Astrocyte (in vitro differentiated cells and primary cell): ENCODE results near the gene NPRL2. TPM values are rescaled to one million over a fixed set of nuclear protein-coding genes. Genes with fewer than 3 reads are reported as not detected.

ENCODE experiments used
- DNase-seq: peaks from one replicate; pipeline ENCODE4 v3.0.0-alpha.2; 2010; ENCODE audit warnings: low read depth
- FAIRE-seq: peaks from 2 replicates; lab custom pipeline; 2011; peaks lifted over from hg19 to GRCh38; lab: Jason Lieb, UNC
- H2AFZ ChIP-seq: 2 replicates; pipeline ENCODE4 v1.6.0; 2012; ENCODE audit warnings: low read depth, low read length, inconsistent platforms
- H3K27ac ChIP-seq: 2 replicates; pipeline ENCODE4 v1.5.1; 2011; ENCODE audit warnings: low read depth, low read length, inconsistent platforms
- H3K27me3 ChIP-seq: 2 replicates; pipeline ENCODE4 v1.6.0; 2011; ENCODE audit warnings: low read length, inconsistent platforms; ENCODE audit not compliant: insufficient read depth
- H3K36me3 ChIP-seq: 2 replicates; pipeline ENCODE4 v1.5.1; 2011; ENCODE audit warnings: low read length, inconsistent platforms; ENCODE audit not compliant: insufficient read depth
- H3K4me1 ChIP-seq: 2 replicates; pipeline ENCODE4 v1.5.1; 2011; ENCODE audit warnings: low read length, inconsistent platforms; ENCODE audit not compliant: insufficient read depth
- H3K4me2 ChIP-seq: 2 replicates; pipeline ENCODE4 v1.6.0; 2012; ENCODE audit warnings: low read length, inconsistent platforms
- H3K4me3 ChIP-seq: 2 replicates; pipeline ENCODE4 v1.5.1; 2011; ENCODE audit warnings: low read depth, mild to moderate bottlenecking, low read length, inconsistent platforms; ENCODE audit not compliant: insufficient read depth
- H3K79me2 ChIP-seq: 2 replicates; pipeline ENCODE4 v1.6.0; 2012; ENCODE audit warnings: mild to moderate bottlenecking, low read length, inconsistent platforms; ENCODE audit not compliant: insufficient read depth
- H3K9ac ChIP-seq: 2 replicates; pipeline ENCODE4 v1.6.0; 2012; ENCODE audit warnings: mild to moderate bottlenecking, low read length, inconsistent platforms
- H3K9me3 ChIP-seq: 2 replicates; pipeline ENCODE4 v1.5.1; 2012; ENCODE audit warnings: low read depth, mild to moderate bottlenecking, low read length, inconsistent platforms; ENCODE audit not compliant: insufficient read depth
- H4K20me1 ChIP-seq: 2 replicates; pipeline ENCODE4 v1.6.0; 2012; ENCODE audit warnings: low read length, inconsistent platforms; ENCODE audit not compliant: insufficient read depth
- H3K27ac Mint-ChIP-seq: one replicate; pipeline ENCODE4 v1.8.0; 2021; ENCODE audit warnings: mild to moderate bottlenecking, mixed read lengths; ENCODE audit not compliant: unreplicated experiment
- H3K27me3 Mint-ChIP-seq: one replicate; pipeline ENCODE4 v1.8.0; 2021; ENCODE audit warnings: low read depth, mixed read lengths; ENCODE audit not compliant: unreplicated experiment
- H3K36me3 Mint-ChIP-seq: one replicate; pipeline ENCODE4 v1.8.0; 2021; ENCODE audit warnings: low read depth, mixed read lengths; ENCODE audit not compliant: unreplicated experiment
- H3K4me1 Mint-ChIP-seq: one replicate; pipeline ENCODE4 v1.8.0; 2021; ENCODE audit warnings: low read depth, mixed read lengths; ENCODE audit not compliant: unreplicated experiment
- H3K4me3 Mint-ChIP-seq: one replicate; pipeline ENCODE4 v1.8.0; 2021; ENCODE audit warnings: mild to moderate bottlenecking, moderate library complexity, mixed read lengths; ENCODE audit not compliant: unreplicated experiment
- H3K9me3 Mint-ChIP-seq: one replicate; pipeline ENCODE4 v1.8.0; 2021; ENCODE audit warnings: mild to moderate bottlenecking, mixed read lengths; ENCODE audit not compliant: unreplicated experiment
- EZH2 ChIP-seq: IDR thresholded peaks from 2 replicates; pipeline ENCODE4 v1.6.1; 2012; ENCODE audit warnings: mild to moderate bottlenecking, low read length, inconsistent platforms; ENCODE audit not compliant: insufficient read depth
- total RNA-seq: library from RNA; stranded (reverse); gene quantifications from 2 replicates; pipeline ENCODE4 v1.2.1, GENCODE V29; 2021
- TF ChIP-seq, protein P1 (sequence below): IDR thresholded peaks from 2 replicates; pipeline ENCODE4 v1.5.1; 2011; ENCODE audit warnings: low read depth, mild to moderate bottlenecking, inconsistent platforms, low read length, moderate library complexity; ENCODE audit not compliant: insufficient read depth

Gene NPRL2
- total RNA-seq, 1 donor from 2014 or later = 15.7 TPM

- peak within 1 kb of the TSS; percentile 41 for H3K4me3 ChIP-seq
- H3K27me3 Mint-ChIP-seq = peaks cover 32% of the 10 kb centered on the region
- peaks cover 27% of the 10 kb centered on the region for H3K4me1 ChIP-seq
- peak within 1 kb of the TSS; percentile 39 for H2AFZ ChIP-seq
- no peak within 1 kb of the TSS for H3K27ac Mint-ChIP-seq
- H3K36me3 Mint-ChIP-seq = no peaks in the 10 kb centered on the region
- no peak for FAIRE-seq
- TF ChIP-seq, protein P1, sequence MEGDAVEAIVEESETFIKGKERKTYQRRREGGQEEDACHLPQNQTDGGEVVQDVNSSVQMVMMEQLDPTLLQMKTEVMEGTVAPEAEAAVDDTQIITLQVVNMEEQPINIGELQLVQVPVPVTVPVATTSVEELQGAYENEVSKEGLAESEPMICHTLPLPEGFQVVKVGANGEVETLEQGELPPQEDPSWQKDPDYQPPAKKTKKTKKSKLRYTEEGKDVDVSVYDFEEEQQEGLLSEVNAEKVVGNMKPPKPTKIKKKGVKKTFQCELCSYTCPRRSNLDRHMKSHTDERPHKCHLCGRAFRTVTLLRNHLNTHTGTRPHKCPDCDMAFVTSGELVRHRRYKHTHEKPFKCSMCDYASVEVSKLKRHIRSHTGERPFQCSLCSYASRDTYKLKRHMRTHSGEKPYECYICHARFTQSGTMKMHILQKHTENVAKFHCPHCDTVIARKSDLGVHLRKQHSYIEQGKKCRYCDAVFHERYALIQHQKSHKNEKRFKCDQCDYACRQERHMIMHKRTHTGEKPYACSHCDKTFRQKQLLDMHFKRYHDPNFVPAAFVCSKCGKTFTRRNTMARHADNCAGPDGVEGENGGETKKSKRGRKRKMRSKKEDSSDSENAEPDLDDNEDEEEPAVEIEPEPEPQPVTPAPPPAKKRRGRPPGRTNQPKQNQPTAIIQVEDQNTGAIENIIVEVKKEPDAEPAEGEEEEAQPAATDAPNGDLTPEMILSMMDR = no peak
- peak; percentile 35 for TF ChIP-seq EZH2
- no peaks in the 10 kb centered on the region for H3K9me3 ChIP-seq
- peaks cover 14% of the 10 kb centered on the region for H3K79me2 ChIP-seq
- peaks cover 4% of the 10 kb centered on the region for H3K9me3 Mint-ChIP-seq
- H3K27me3 ChIP-seq = no peaks in the 10 kb centered on the region
- DNase-seq = no peak
- H3K4me2 ChIP-seq = peak within 1 kb of the TSS; percentile 78
- H3K27ac ChIP-seq = no peak within 1 kb of the TSS
- H4K20me1 ChIP-seq = peaks cover 11% of the 10 kb centered on the region
- peak within 1 kb of the TSS; percentile 94 for H3K4me3 Mint-ChIP-seq
- peak within 1 kb of the TSS; percentile 37 for H3K9ac ChIP-seq
- no peaks in the 10 kb centered on the region for H3K36me3 ChIP-seq
- H3K4me1 Mint-ChIP-seq = peaks cover 10% of the 10 kb centered on the region
Observed at GRCh38 chr3:50340448-50341329, 9.9 kb downstream of the NPRL2 start, which contains the start of gene RASSF1. TSS of gene RASSF1 (minus strand) at chr3:50340836. CDS start at chr3:50340805, 31 bp downstream.

- peaks cover 14% of the 10 kb centered on the region for H3K4me1 Mint-ChIP-seq
- FAIRE-seq (no peak), DNase-seq (no peak)
- TF ChIP-seq, protein P1 = no peak
- TF ChIP-seq EZH2 = no peak
- peak overlapping the region; percentile 94 for H3K4me3 Mint-ChIP-seq
- H3K9ac ChIP-seq = peak overlapping the region; percentile 37
- H3K36me3 Mint-ChIP-seq = no peaks in the 10 kb centered on the region
- H2AFZ ChIP-seq = peak overlapping the region; percentile 39
- H3K79me2 ChIP-seq = peaks cover 20% of the 10 kb centered on the region
- H3K27me3 Mint-ChIP-seq = peaks cover 32% of the 10 kb centered on the region
- H4K20me1 ChIP-seq = peaks cover 17% of the 10 kb centered on the region
- H3K4me2 ChIP-seq = peak overlapping the region; percentile 78
- no peak overlapping the region for H3K27ac ChIP-seq
- H3K36me3 ChIP-seq = no peaks in the 10 kb centered on the region
- H3K27ac Mint-ChIP-seq = no peak overlapping the region
- H3K9me3 ChIP-seq = no peaks in the 10 kb centered on the region
- peak overlapping the region; percentile 41 for H3K4me3 ChIP-seq
- H3K27me3 ChIP-seq = no peaks in the 10 kb centered on the region
- H3K4me1 ChIP-seq = peaks cover 26% of the 10 kb centered on the region
- peaks cover 4% of the 10 kb centered on the region for H3K9me3 Mint-ChIP-seq
Observed at GRCh38 chr3:50340147-50340447, 10.5 kb downstream of the NPRL2 start.
